Endothelial cell of umbilical vein (primary cell): Measurements from ENCODE around the gene DNAJC8. TPM values are rescaled to one million over a fixed set of nuclear protein-coding genes. Genes with fewer than 3 reads are reported as not detected.

Experiments used
- BruUV-seq: library from RNA; stranded (reverse); fragments of 400-500 nt; replicated peaks from 2 replicates; lab custom pipeline; 2021; lab: Mats Ljungman, UMichigan
- CTCF ChIA-PET: fragments of 300-600, 350-600 bp; sonication (Branson Sonifier 250); formaldehyde crosslinking; loops from one replicate; lab custom pipeline; 2021; ENCODE audit warnings: antibody characterized with exemption, inconsistent platforms; lab: Charles Lee
- POLR2A ChIA-PET: fragments of 300-600, 350-600 bp; sonication (Branson Sonifier 250); formaldehyde crosslinking; loops from one replicate; lab custom pipeline; 2021; ENCODE audit warnings: antibody characterized with exemption, inconsistent platforms; lab: Charles Lee
- DNase-seq: peaks from one replicate; pipeline ENCODE4 v3.0.0-alpha.2; 2011; ENCODE audit warnings: low read depth, low spot score
- FAIRE-seq: peaks from 2 replicates; lab custom pipeline; 2011; peaks lifted over from hg19 to GRCh38; lab: Jason Lieb, UNC
- H2AFZ ChIP-seq: 2 replicates; pipeline ENCODE4 v1.6.0; 2012; ENCODE audit warnings: low read depth, low read length, control low read depth, inconsistent platforms
- H3K27ac ChIP-seq: 2 replicates; pipeline ENCODE4 v1.5.1; 2011; ENCODE audit warnings: low read depth, mild to moderate bottlenecking, control low read depth, low read length, moderate library complexity; ENCODE audit not compliant: insufficient read depth
- H3K27me3 ChIP-seq, 2 experiments: 2 replicates each; pipeline versions ENCODE4 v1.6.0 to v1.6.1; 2011; ENCODE audit warnings: low read length in 2 of 2, mixed read lengths in 1 of 2; ENCODE audit not compliant: control insufficient read depth in 2 of 2, insufficient read depth in 2 of 2
- H3K36me3 ChIP-seq, 2 experiments: 2 replicates in 1 of 2; 3 replicates in 1 of 2; pipeline ENCODE4 v1.5.1; 2011; ENCODE audit warnings: low read length in 2 of 2, mild to moderate bottlenecking in 1 of 2, moderate library complexity in 1 of 2; ENCODE audit not compliant: control insufficient read depth in 2 of 2, insufficient read depth in 2 of 2; ENCODE audit errors: extremely low read depth in 1 of 2
- H3K4me1 ChIP-seq: 3 replicates; pipeline ENCODE4 v1.5.1; 2011; ENCODE audit warnings: mild to moderate bottlenecking, low read length; ENCODE audit not compliant: control insufficient read depth, insufficient read depth; ENCODE audit errors: extremely low read depth
- H3K4me2 ChIP-seq: 2 replicates; pipeline ENCODE4 v1.6.1; 2011; ENCODE audit warnings: low read length, control low read depth, mixed read lengths; ENCODE audit not compliant: insufficient read depth
- H3K4me3 ChIP-seq, 3 experiments: fragments of 200-600 bp in 1 of 3; sonication (generic), shearing (Covaris generic) in 1 of 3; replicated peaks in 1 of 3; 2 replicates each; pipeline ENCODE4 v1.5.1; 2011 to 2016; ENCODE audit warnings: control low read depth in 3 of 3, low read length in 3 of 3, mild to moderate bottlenecking in 2 of 3, inconsistent platforms in 1 of 3, low read depth in 1 of 3, moderate library complexity in 1 of 3; ENCODE audit not compliant: insufficient read depth in 1 of 3
- H3K79me2 ChIP-seq: 2 replicates; pipeline ENCODE4 v1.6.0; 2012; ENCODE audit warnings: low read length, inconsistent platforms; ENCODE audit not compliant: control insufficient read depth, insufficient read depth
- H3K9ac ChIP-seq: replicated peaks from 2 replicates; pipeline ENCODE3; 2011; ENCODE audit warnings: low read length, control low read depth; ENCODE audit not compliant: insufficient read depth; ENCODE audit errors: extremely low read depth
- H3K9me1 ChIP-seq: replicated peaks from 3 replicates; pipeline ENCODE4 v1.6.0; 2011; ENCODE audit warnings: mild to moderate bottlenecking, low read length; ENCODE audit not compliant: control insufficient read depth, insufficient read depth; ENCODE audit errors: extremely low read depth
- H3K9me3 ChIP-seq: replicated peaks from 2 replicates; pipeline ENCODE4 v1.5.1; 2012; ENCODE audit warnings: low read length, inconsistent platforms; ENCODE audit not compliant: control insufficient read depth, insufficient read depth
- H4K20me1 ChIP-seq: replicated peaks from 2 replicates; pipeline ENCODE3; 2011; ENCODE audit warnings: mild to moderate bottlenecking, low read length; ENCODE audit not compliant: control insufficient read depth, insufficient read depth; ENCODE audit errors: extremely low read depth
- EZH2 ChIP-seq: IDR thresholded peaks from 2 replicates; pipeline ENCODE4 v1.6.1; 2012; ENCODE audit warnings: borderline replicate concordance, low read depth, mild to moderate bottlenecking, moderate library complexity, low read length, inconsistent platforms; ENCODE audit not compliant: severe bottlenecking
- FOS ChIP-seq: IDR thresholded peaks from 2 replicates; pipeline ENCODE4 v1.6.1; 2011; ENCODE audit warnings: mild to moderate bottlenecking, low read length, moderate library complexity, borderline replicate concordance; ENCODE audit not compliant: insufficient read depth
- GATA2 ChIP-seq: IDR thresholded peaks from 2 replicates; pipeline ENCODE4 v1.7.0; 2011; ENCODE audit warnings: low read depth, mild to moderate bottlenecking, moderate library complexity, mixed read lengths, low read length; ENCODE audit not compliant: insufficient read length, insufficient read depth
- JUN ChIP-seq: IDR thresholded peaks from 2 replicates; pipeline ENCODE4 v1.6.1; 2011; ENCODE audit warnings: borderline replicate concordance, low read depth; ENCODE audit not compliant: insufficient read length, insufficient read depth
- MYC ChIP-seq: IDR thresholded peaks from one replicate; pipeline ENCODE4 v1.6.1; 2011; ENCODE audit warnings: mild to moderate bottlenecking, low read depth, low read length
- POLR2A ChIP-seq: IDR thresholded peaks from 2 replicates; pipeline ENCODE4 v1.6.1; 2012; ENCODE audit warnings: low read depth, mild to moderate bottlenecking, control low read depth, low read length
- POLR2AphosphoS5 ChIP-seq: IDR thresholded peaks from 2 replicates; pipeline ENCODE4 v1.6.1; 2012; ENCODE audit warnings: low read depth, mild to moderate bottlenecking, control low read depth, low read length, moderate library complexity; ENCODE audit not compliant: insufficient read depth
- dilution Hi-C: fragments of 300-500 bp; cut with MboI; formaldehyde crosslinking; loops from one replicate; pipeline ENCODE4 v1.15.0; 2019; ENCODE audit warnings: low sequenced_read_pairs; ENCODE audit not compliant: extremely low pct_ligation_motif_present
- intact Hi-C: fragments of 100-400 bp; cut with micrococcal nuclease; formaldehyde crosslinking; loops from one replicate; pipeline ENCODE4 v1.10.0; 2022
- polyA plus RNA-seq, 4 experiments: library from polyadenylated mRNA; depleted of rRNA in 3 of 4; stranded (reverse) in 3 of 4; unstranded in 1 of 4; fragments of >200 nt; gene quantifications; 2 replicates each; pipeline versions ENCODE4 v1.2.1 to v1.2.3, GENCODE V29; 2011 to 2012; ENCODE audit warnings: missing spikeins in 1 of 4
- total RNA-seq: library from RNA; stranded (reverse); gene quantifications from 2 replicates; pipeline ENCODE4 v1.2.3, GENCODE V29; 2021
- TF ChIP-seq, protein P1 (sequence below), 2 donors: IDR thresholded peaks; 1 replicate in 1 of 2; 2 replicates in 1 of 2; pipeline ENCODE4 v1.5.1; 2011; ENCODE audit warnings: low read length in 2 of 2, mild to moderate bottlenecking in 2 of 2, moderate library complexity in 2 of 2, control low read depth in 1 of 2, inconsistent platforms in 1 of 2, low read depth in 1 of 2; ENCODE audit not compliant: insufficient read depth in 1 of 2; ENCODE audit errors: extremely low read depth in 1 of 2
- TF ChIP-seq, protein P2 (sequence below): IDR thresholded peaks from 2 replicates; pipeline ENCODE4 v1.6.1; 2011; ENCODE audit not compliant: insufficient read depth, insufficient read length

The DNAJC8 gene
- total and polyA plus RNA-seq, 2 donors (not counting 3 experiments of a cell fraction or from before 2014, with no cell fraction given), result 71.0 to 106 TPM

DNA sequence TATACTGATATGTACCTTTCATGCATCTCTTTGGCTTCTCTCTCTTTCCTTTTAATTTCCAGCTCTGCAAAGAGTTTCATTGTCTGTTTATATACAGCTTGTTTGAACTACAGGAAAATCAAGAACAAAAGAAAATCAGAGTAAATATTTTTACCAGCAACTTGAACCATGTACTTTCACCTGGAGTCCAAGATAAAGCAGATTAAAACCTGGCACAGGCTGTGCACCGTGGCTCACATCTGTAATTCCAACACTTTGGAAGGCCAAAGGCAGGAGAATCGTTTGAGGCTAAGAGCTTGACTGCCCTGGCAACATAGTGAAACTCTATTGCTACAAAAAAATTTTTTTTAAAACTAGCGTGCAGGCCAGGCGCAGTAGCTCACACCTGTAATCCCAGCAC, 27.6 kb downstream of the DNAJC8 start:
- POLR2A ChIA-PET, result interaction anchor here (0.6 kb wide), 1 partner anchor 243 kb away, joined by 3 read pairs; no protein-coding TSS in a partner anchor
- Histone ChIP-seq H3K9me3 (no peaks in the 10 kb centered on the region), H3K36me3 (peaks cover 20 to 24% of the 10 kb centered on the region in 2 experiments), H3K4me2 (no peak overlapping the region), H3K4me3 (no peak overlapping the region), H3K79me2 (no peaks in the 10 kb centered on the region), H3K9ac (no peak overlapping the region), H3K27ac (no peak overlapping the region), H2AFZ (no peak overlapping the region), H3K4me1 (no peaks in the 10 kb centered on the region), H3K9me1 (no peaks in the 10 kb centered on the region), H4K20me1 (no peaks in the 10 kb centered on the region), H3K27me3 (no peaks in the 10 kb centered on the region)
- no TSS peak for BruUV-seq
- DNase-seq (no peak), FAIRE-seq (no peak)
- intact Hi-C loops, result loop anchor here (10.0 kb wide), 1 partner anchor 220 kb away; no protein-coding TSS in a partner anchor
- dilution Hi-C loops, result no loop called here
- TF ChIP-seq FOS (no peak), POLR2AphosphoS5 (no peak), MYC (no peak), EZH2 (no peak), POLR2A (no peak), JUN (no peak), GATA2 (no peak)
- TF ChIP-seq, protein P1, sequence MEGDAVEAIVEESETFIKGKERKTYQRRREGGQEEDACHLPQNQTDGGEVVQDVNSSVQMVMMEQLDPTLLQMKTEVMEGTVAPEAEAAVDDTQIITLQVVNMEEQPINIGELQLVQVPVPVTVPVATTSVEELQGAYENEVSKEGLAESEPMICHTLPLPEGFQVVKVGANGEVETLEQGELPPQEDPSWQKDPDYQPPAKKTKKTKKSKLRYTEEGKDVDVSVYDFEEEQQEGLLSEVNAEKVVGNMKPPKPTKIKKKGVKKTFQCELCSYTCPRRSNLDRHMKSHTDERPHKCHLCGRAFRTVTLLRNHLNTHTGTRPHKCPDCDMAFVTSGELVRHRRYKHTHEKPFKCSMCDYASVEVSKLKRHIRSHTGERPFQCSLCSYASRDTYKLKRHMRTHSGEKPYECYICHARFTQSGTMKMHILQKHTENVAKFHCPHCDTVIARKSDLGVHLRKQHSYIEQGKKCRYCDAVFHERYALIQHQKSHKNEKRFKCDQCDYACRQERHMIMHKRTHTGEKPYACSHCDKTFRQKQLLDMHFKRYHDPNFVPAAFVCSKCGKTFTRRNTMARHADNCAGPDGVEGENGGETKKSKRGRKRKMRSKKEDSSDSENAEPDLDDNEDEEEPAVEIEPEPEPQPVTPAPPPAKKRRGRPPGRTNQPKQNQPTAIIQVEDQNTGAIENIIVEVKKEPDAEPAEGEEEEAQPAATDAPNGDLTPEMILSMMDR (IDR thresholded peaks at IDR 0.05; ENCODE audit: extremely low read depth in 1 of 2, insufficient read depth in 1 of 2, low read depth in 1 of 2, low read length in 2 of 2), result no peak
- TF ChIP-seq, protein P2, sequence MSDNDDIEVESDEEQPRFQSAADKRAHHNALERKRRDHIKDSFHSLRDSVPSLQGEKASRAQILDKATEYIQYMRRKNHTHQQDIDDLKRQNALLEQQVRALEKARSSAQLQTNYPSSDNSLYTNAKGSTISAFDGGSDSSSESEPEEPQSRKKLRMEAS, result no peak
- CTCF ChIA-PET, result interaction anchor here (1.3 to 2.3 kb wide), 2 partner anchors 114 to 347 kb away, joined by 3 to 26 read pairs; no protein-coding TSS in a partner anchor
